ENCODE results near the gene CRYBG1.

DNA sequence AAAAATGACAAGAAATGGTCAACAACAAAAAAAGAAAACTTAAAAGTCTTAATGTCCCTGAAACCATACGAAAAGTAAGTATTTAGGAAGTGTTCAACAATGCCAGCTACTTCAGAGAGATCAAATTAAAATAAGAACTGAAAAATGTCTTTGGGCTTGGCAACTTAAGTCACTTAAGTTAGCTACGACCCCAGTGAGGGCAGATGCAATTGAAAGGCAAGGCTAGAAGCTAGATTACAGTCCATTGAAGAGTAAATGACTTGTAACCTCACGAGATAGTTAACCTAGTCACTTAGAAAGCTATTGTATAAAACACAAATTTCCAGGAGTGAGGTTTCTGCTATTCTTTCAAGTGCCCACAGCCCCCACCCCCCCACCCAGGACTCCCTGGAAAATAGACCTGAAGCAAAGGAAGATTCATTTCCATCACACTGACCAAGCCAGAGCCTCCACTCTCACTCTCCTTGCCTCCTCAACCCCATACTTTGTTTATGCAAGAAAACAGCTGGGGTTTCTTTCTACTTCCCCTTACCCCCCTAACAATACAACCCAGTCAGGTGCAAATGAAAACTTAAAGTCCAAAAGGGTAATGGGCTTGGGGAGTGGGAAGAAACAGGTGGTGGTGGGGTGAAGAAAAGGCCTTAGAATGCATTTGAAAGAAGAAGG lies 254.2 kb downstream of the CRYBG1 start:
- TF ChIP-seq, protein P1, sequence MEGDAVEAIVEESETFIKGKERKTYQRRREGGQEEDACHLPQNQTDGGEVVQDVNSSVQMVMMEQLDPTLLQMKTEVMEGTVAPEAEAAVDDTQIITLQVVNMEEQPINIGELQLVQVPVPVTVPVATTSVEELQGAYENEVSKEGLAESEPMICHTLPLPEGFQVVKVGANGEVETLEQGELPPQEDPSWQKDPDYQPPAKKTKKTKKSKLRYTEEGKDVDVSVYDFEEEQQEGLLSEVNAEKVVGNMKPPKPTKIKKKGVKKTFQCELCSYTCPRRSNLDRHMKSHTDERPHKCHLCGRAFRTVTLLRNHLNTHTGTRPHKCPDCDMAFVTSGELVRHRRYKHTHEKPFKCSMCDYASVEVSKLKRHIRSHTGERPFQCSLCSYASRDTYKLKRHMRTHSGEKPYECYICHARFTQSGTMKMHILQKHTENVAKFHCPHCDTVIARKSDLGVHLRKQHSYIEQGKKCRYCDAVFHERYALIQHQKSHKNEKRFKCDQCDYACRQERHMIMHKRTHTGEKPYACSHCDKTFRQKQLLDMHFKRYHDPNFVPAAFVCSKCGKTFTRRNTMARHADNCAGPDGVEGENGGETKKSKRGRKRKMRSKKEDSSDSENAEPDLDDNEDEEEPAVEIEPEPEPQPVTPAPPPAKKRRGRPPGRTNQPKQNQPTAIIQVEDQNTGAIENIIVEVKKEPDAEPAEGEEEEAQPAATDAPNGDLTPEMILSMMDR (conservative IDR thresholded peaks at IDR 0.05 in 1 of 2, IDR thresholded peaks at IDR 0.05 in 1 of 2; ENCODE audit: extremely low read depth in 1 of 2, insufficient read depth in 1 of 2, low read depth in 1 of 2, low read length in 2 of 2): no peak
- TF ChIP-seq EZH2 (IDR thresholded peaks at IDR 0.05; ENCODE audit: borderline replicate concordance, low read length): no peak

Data from mammary epithelial cell (primary cell).